ENCODE measurements around the gene ST6GALNAC2.

GRCh38 chr17:76529224-76530094 is 56.2 kb downstream of the ST6GALNAC2 start:
- no peak for TF ChIP-seq CTCF (IDR thresholded peaks at IDR 0.05)
- no peak for TF ChIP-seq POLR2A (IDR thresholded peaks at IDR 0.05)
